Measurements from ENCODE around the gene RALA.

RALA gene

GRCh38 chr7:39614299-39614698 is 9.1 kb upstream of the RALA start:
- DNase-seq = no peak

DNA sequence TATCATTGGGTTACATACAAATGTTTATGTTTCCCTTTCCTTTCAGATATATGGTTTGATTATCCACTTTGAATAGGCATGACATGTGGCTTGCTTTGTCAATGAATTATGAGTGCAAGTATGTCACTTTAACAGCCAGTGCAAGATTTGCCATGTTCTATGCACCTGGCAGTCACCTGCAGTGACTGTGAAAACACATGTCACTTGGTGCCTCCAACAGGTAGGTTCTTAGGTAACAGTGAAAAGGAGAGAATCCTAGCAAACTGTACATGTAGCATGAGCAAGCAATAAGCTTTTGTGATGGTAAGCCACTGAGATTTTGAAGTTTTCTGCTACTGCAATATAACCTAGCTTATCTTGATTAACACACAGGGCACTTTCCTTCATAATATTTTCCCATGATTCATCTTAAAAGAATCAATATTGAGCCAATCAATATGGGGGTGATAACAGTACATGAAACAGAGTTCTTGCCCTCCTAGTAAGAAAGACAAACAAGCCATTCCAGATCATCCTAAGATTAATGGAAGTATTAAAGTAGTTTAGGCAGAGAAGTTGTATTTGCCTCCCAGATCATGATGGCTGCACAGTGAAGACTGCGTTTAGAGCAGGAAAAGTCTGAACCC is 7.9 kb upstream of the RALA start:
- no peak for DNase-seq

- DNase-seq = no peak
Measured at GRCh38 chr7:39616138-39616537, 7.2 kb upstream of the RALA start.

- DNase-seq = no peak
Measured at GRCh38 chr7:39617005-39617404, 6.4 kb upstream of the RALA start.

DNA sequence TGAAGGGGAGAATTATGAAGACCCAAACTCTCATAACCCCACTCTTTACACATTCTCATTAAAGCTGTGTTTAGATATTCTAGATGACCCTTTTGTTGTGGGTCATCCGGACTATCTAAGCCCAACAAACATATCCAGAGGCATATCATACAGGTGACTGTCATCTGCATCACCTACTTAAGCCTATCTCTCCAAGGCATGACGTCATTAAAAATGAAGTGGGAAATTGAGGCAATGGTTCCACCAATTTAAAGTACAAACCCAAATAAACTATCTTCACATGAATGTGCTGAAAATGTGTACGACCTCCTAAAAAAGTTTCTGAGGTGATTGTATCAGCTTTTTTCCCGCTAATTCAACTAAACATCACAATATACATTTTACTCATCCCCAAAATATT is 4.5 kb upstream of the RALA start:
- no peak for DNase-seq

DNA sequence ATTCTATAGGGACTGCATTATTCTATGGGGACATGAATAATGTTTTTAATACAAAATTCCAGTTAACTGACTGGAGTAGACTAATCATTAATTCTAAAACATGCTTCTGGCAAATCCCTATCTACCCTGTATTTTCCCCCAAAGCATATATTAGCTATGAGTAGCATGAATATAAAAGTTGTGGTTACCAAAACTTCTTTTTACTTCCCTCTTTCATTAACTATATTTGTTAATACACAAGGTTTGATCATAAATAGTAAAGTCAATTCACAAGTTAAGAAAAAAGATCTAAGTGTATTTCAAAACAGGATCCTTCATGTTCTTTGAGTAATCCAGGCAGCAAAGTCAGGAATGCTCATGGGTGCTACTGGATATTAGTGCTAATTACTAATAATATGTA is 2.9 kb upstream of the RALA start:
- DNase-seq = peak in 1 of 4 experiments; percentile 31

- DNase-seq = peak; percentile 74 to 91 (median 80)
Measured at GRCh38 chr7:39621261-39621660, 2.1 kb upstream of the RALA start.

DNA sequence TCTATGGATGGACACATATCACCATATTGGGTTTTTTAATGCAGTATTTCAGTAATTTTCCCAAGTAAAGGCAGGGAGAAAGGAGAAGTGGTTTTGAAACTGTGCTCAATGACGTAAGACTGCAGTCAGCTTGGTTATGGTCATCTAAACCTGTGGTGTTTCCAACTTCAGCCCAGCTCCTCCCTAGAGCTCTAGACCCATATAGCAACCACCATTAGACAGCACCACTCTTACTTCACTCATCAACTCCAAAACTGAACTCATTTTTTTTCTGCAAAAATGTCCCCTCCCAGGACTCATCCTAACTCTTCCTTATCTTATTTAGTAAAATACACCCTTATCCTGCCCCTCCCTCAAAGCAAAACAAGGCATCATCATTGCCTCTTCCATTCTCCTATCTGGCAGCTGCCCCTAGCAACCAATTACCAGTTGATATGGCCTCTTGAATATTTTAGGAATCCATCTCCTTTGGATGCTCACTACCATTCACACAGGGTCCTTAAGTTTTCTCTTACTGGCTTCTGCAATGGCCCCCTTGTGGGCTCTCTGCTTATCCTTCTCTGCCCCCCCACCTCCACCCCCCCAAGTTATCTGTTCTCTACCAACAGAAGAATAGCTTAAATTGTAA is 1.5 kb upstream of the RALA start:
- peak; percentile 85 to 95 (median 90) for DNase-seq

- no peak for DNase-seq
Measured at GRCh38 chr7:39622609-39623008, 763 bp upstream of the RALA start.

DNA sequence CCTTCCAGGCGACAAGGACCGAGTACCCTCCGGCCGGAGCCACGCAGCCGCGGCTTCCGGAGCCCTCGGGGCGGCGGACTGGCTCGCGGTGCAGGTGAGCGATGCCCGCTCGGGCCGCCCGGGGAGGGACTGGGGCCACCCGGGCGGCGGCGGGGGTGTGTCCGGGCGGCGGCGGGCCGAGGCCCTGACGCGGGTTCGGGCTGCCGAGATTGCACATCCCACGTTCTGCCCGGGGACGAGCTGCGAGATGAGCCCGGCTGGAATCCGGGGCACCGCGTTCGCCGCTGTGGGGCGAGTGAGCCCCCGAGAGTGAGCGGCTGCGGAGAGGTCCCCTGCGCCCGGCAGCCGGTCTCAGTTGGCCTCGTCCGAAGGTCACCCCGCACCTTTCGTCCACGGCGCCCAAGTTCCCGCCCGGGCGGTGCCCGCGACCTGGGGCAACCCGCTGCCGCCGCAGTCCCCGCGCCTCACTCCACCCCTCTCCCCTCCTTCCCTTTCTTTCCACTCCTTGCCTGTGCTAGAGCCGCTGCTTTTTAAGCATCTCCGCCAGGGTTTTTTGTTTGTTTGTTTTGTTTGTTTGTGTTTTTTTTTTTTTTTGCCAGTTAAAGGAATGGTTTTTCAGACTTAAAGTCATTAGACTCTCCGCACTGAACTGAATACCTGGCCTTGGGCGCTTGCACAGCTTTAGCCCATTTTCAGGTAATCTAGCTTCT is 515 bp downstream of the RALA start:
- peak; percentile 49 to 71 (median 54) for DNase-seq

DNA sequence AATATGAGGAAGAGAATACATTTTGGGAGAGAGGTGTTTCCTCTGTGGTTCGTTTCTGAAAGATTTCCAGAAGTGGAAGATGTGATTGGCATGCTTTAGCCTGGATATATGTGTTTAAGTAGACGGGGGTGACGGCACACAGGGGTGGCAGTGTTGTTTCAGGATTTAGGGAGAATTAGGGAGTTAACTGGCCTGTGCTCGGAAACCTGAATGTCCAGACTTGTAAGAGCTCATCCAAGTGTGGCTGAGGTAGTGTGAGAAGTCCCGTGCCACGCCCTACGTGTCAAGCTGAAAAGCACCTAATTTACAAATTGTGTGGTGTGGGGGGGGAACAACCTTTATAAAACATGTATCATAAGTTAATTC is 1.1 kb downstream of the RALA start:
- DNase-seq = peak; percentile 31 to 48 (median 40)

- peak in 3 of 4 experiments; percentile 24 to 41 (median 39) for DNase-seq
Measured at GRCh38 chr7:39624935-39625694, 1.7 kb downstream of the RALA start.

- DNase-seq = no peak
Measured at GRCh38 chr7:39631736-39632308, 8.4 kb downstream of the RALA start.

GRCh38 chr7:39633563-39634477 is 10.4 kb downstream of the RALA start:
- DNase-seq = no peak

DNA sequence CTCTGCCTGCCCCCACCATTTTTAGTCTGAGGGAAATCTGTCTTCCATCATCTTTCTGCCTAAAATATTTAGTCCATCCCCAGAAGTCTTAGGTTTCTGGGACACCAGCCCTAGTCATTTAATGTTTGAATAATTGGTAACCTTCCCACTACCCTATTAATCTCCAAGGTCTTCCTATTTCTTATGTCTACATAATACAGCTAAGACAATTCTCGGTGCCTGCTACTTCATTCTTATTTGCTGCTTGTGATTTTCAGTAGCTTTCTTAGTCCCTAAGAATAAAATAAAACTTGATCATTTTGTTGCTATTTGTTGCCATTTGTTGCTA is 11.1 kb downstream of the RALA start:
- DNase-seq = no peak

DNA sequence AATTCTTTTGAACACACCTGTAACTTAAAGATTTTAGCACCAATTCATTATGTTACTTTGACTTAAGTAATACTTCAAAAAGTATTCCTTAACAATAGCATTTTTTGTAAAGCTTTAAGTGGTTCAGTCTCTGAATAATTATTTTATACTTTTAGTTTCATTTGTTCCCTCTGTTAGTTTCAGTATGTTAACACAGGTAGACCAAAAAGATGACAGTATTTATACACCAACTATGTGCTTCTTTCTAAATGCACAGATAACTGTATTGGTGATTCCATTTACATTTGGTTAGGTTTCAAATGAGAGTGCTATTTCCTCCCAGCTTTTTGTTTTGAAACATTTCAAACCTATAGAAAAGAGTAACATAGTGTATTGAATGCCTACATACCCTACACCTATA is 14.0 kb downstream of the RALA start:
- no peak for DNase-seq

GRCh38 chr7:39637963-39638485 is 14.7 kb downstream of the RALA start:
- DNase-seq = no peak

GRCh38 chr7:39642896-39643295 is 19.5 kb downstream of the RALA start:
- DNase-seq = no peak

- no peak for DNase-seq
Measured at GRCh38 chr7:39644170-39644569, 20.8 kb downstream of the RALA start.

- DNase-seq = no peak
Measured at GRCh38 chr7:39645482-39646407, 22.4 kb downstream of the RALA start.

- no peak for DNase-seq
Measured at GRCh38 chr7:39647816-39648215, 24.4 kb downstream of the RALA start.
